Measurements from ENCODE around the gene KLK7.

The KLK7 gene

DNA sequence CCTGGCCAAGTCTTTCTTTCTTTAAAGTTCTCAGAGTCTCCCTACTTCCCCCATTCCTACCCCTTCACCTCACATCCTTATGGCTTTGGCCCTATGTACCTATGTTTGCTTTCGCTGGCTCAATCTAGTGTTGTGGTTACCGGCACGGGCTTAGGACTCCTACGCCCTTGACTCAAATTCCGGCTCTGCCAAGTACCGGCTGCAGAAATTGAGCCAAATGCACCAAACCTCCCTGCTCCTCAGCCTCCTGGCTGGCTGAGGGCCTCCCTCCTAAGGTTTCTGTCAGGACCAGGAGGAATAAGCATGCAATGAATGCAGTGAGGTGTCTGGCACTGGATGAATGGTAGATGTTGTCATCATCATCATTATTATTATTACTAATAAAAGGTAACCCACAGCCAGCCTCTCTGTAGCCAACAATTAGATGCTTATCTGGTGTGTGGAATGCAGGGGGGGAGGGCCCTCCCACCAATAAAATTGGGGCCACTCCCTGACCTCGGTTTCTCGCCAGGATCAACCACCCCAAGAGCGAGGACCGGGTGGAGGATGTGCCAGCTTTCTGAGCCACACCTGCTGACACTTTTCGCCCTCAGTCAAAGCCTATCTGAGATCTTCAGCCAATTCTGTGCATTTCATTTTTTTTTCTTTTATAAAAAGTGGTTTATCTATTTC, 51.6 kb downstream of the KLK7 start:
- no peak for DNase-seq (ENCODE audit: low spot score)

DNA sequence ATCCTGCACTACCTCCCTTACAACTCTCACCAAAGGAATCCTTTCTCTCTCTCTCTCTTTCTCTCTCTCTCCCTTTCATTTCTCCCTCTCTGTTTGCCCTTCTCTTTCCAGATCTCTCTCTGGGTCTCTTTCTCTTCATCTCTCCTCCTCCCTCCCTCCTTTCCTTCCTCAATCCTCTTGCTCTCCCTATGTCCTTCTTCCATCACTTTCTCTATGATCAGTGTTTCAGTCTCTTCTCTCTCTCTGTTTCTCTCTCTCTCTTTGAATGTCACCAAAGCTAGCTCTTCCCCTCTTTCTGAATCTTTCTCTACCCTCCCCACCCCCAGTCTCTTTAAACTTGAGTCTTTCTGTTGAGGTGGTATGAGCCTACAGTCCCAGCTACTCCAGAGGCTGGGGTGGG, 52.7 kb downstream of the KLK7 start:
- DNase-seq (ENCODE audit: low spot score) = no peak

DNA sequence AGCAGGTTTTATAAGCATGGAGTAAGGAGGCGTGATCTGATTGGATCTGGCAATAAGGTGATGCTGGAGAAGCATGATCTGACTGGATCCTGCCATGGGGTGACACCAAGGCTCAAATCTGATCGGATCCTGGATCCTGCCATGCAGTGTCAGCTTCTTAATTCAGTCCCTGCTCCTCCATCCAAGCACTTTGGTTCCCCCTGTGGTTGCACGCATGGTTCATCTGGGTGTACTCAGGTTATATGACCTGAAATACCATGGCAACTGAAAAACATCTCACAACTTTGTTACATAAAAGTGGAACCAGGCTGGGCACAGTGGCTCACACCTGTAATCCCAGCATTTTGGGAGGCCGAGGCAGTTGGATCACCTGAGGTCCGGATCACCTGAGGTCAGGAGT, 54.9 kb downstream of the KLK7 start:
- no peak for DNase-seq (ENCODE audit: low spot score)

Data from COLO829 (cell line).